Stimulated activated CD4-positive, alpha-beta T cell treated with anti-CD3 and anti-CD28 coated beads, Interleukin-2, amount 100 ng/mL, for 48 hours (primary cell): ENCODE data around the gene BANF2.
"Not testable (repeated sequence)": the region's sequence is repeated elsewhere in the genome, so short reads cannot be mapped to it uniquely, and the experiment has no call there.

Source experiments
- DNase-seq, 2 donors: peaks; one replicate each; pipeline ENCODE4 v3.0.0-alpha.2; 2020

Gene BANF2

GRCh38 chr20:17699931-17700351 lies at the start of gene BANF2:
TSS of gene BANF2 (plus strand) at chr20:17699966. CDS start at chr20:17725026, 25,060 bp downstream.
- no peak for DNase-seq

DNA sequence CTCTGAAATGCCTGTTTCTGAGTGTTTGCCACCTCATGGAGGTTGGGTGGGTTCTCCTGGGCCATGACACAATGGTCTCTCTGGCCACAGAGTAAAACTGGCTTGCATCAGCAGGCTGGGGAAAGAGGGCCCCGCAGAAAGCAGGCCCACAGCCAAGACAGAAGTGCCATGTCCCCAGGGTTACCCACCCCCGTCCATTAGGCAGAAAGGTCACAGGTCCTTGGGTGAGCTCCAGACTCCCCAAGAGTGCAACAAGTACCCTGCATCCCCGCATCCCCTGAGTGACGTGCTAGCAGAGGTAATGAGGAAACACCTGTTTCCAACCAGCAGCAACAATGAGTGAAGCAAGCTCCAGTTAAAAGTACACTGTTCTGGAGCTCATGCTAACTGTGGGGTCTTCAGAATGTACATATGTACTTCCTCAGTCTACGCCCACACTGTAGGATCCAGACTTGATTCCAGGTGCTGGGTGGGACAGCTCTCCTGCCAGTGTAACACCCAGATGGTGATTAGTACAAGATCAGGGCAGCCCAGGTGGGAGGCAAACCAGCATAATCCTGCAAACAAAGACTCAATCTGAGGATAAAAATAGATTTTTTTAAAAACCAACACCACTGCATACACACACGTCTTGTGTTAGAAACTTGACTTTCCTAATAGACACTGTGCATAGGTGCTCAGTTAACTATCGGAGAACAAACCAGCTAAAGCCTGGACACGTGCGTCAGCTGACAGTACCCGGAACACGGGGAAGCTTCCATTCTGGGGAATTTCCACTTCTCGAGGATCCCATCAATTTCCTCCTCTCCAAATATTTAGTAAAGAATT lies 49.3 kb upstream of the BANF2 start:
- no peak for DNase-seq

- DNase-seq = no peak
Measured at GRCh38 chr20:17651129-17651759, 48.5 kb upstream of the BANF2 start.

- DNase-seq = no peak
Measured at GRCh38 chr20:17651760-17652388, 47.9 kb upstream of the BANF2 start.

DNA sequence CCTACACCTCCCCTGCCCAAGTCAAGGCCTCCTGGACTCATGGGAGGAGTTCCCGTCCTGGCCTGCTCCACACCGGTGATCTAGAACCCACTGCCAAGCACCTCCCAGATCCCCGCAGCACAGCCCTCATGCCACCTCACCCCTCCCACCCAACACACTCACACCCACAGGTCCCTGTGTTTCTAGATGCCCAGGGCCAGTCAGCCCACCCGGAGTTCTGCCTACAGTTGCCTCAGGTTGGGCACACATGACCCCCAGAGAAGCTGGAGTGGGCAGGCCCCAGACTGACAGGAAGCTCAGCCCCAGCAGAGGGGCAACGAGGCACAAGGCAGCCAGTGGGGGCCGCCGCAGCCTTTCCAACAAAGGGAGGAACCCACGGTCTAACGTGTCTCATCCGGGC lies 47.4 kb upstream of the BANF2 start:
- DNase-seq = no peak

- no peak for DNase-seq
Measured at GRCh38 chr20:17653835-17654648, 45.7 kb upstream of the BANF2 start.

- DNase-seq = no peak
Measured at GRCh38 chr20:17654649-17655285, 45.0 kb upstream of the BANF2 start.

DNA sequence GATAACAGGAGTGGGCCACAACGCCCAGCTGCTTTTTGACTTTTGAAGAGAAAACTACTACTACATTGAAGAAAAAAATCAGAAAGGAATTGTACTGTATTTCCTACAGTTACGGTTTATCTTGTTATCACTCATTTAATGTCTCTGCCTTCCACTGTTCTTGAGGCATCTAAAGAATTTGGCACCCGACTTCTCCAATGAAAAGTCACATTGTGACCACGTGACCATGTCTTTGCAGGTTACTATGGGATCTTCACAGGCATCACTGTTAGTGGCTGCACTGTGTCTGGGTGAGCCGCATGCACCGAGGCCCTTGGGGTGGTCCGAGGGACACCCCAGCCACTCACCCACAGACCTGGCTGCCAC lies 44.5 kb upstream of the BANF2 start:
- DNase-seq = no peak

- no peak for DNase-seq
Measured at GRCh38 chr20:17655865-17656479, 43.8 kb upstream of the BANF2 start.

- DNase-seq = no peak
Measured at GRCh38 chr20:17657079-17657825, 42.5 kb upstream of the BANF2 start.

DNA sequence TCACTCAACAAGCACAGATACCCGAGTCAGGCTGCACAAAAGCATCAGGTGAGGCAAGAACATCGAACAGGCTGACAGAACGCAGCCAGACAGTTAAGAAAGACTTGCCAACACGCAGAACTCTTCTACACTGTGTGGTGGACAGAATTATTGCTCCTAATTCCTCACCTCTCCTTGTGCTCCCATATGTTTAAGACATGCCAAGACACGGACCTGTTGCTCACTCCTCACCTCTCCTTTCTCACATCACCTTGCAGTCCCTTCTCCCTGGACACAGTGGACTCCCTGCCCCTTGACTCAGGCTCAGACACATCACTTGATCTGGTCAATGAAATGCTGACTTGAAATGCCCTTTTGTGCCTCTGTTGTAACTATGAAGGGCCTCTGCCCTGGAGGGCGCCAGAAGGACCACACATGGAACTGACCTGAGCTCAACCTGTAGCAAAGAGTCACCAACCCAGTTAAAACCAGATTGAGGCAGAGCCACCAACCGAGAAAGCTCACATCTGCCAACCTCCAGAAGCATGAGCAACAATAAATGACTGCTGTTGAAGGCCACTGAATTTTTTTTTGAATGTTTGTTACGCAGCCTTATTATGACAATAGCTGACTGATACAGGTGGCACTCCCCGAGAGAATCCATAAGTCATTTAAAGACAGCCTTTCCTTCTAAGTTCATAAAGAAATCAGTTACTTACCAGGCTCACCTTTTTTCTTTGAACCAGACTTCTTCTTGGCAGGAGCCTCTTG lies 41.7 kb upstream of the BANF2 start:
- DNase-seq = no peak

- no peak for DNase-seq
Measured at GRCh38 chr20:17658648-17658993, 41.1 kb upstream of the BANF2 start.

GRCh38 chr20:17659344-17659743 lies 40.4 kb upstream of the BANF2 start:
- not testable (repeated sequence) for DNase-seq

DNA sequence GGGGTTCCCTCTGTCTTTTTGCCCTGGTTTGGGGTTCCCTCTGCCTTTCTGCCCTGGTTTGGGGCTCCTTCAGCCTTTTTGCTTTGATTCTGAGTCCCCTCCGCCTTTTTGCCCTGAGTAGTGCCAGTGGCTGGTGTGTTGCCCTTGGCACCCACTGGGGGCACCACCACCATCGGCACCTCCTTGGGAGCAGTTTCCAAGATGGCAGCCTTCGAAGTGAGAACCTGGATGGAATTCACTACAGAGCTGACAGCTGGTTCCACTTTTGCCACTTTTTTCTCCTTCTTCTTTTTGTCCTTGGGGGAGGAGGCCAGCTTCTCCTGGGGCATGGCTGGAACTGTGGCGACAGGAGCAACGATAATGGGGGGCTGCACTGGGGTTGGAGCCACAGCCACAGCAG lies 40.0 kb upstream of the BANF2 start:
- DNase-seq = no peak

- DNase-seq = no peak
Measured at GRCh38 chr20:17660667-17661066, 39.1 kb upstream of the BANF2 start.

DNA sequence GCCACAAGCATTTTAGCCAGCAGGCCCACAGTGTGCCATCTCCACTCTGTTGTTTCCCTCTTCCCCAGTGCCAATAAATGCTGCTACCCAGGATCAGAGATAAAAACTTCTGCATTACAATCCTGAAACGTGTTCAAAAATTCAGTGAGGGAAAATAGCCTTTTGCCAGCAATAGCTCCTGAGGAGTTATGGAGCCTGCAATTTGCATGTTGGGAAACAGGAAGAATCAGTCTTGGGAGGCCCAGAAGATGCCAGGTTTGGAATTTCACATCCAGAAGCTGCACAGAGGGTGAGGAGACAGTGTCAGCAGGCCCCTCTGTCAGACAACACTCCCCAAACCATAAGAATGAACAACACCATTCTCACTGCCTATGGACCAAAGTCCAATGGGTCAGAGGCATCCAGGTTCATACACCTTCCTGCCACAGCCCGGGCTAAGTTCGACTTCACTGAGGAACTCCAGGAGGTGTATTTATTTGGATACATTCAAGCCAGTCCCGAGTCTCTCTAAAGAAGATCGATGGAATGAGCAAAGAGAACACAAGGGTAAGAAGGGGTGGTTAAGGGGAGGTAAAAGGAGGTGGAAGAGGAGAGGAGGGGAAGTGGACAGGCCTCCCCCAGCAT lies 38.5 kb upstream of the BANF2 start:
- no peak for DNase-seq

- DNase-seq = no peak
Measured at GRCh38 chr20:17662333-17663039, 37.3 kb upstream of the BANF2 start.

GRCh38 chr20:17663040-17663399 lies 36.7 kb upstream of the BANF2 start:
- no peak for DNase-seq

DNA sequence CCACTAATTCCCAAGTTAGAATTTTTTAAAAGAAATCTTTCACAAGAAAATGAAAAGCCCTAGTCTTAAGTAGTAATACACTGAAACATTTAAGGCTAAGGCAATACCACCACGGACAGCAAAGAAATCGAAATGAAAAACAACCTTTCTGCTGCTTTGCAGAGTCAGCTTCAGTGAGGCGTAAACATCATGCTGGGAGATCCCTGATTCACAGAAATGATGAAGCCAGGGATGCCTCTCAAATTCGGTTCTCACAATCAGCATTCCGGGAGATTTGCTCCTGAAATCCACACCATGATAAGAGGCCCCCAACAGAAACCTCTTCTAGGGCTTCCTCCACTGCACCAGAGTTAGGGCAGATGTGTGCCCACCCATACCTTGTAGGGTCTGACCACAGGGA lies 36.3 kb upstream of the BANF2 start:
- no peak for DNase-seq
